PC-3 (cell line): ENCODE measurements around the gene TOP3A.

Source experiments
- EZH2 ChIP-seq: fragments of 300-600 bp; sonication (generic); IDR thresholded peaks from one replicate; pipeline ENCODE4 v1.6.1; 2017; ENCODE audit warnings: antibody characterized with exemption, mild to moderate bottlenecking, low read length; ENCODE audit not compliant: unreplicated experiment
- TF ChIP-seq, protein P1 (sequence below): fragments of 300-600 bp; sonication (generic); conservative IDR thresholded peaks from 2 replicates; pipeline ENCODE4 v1.5.1; 2017; ENCODE audit warnings: antibody characterized with exemption, low read depth, mild to moderate bottlenecking, low read length

DNA sequence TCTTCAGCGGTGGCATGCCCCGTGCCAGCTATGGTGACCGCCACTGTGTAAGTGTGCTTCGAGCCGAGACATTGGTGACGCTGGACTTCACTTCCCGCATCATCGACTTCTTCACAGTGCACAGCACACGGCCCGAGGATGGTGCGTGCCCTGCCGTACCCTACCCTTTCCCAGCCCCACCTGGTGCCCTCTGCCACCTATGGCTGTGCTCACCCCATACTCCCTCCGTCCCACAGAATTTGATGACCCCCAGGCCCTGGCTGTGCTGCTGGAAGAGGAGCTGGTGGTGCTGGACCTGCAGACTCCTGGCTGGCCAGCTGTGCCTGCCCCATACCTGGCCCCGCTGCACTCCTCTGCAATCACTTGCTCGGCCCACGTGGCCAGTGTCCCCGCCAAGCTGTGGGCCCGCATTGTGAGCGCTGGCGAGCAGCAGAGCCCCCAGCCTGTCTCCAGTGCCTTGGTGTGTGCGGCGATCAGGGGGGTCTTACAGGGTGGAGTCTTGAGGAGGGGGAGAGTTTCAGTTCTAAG lies 79.9 kb downstream of the TOP3A start:
- TF ChIP-seq, protein P1, sequence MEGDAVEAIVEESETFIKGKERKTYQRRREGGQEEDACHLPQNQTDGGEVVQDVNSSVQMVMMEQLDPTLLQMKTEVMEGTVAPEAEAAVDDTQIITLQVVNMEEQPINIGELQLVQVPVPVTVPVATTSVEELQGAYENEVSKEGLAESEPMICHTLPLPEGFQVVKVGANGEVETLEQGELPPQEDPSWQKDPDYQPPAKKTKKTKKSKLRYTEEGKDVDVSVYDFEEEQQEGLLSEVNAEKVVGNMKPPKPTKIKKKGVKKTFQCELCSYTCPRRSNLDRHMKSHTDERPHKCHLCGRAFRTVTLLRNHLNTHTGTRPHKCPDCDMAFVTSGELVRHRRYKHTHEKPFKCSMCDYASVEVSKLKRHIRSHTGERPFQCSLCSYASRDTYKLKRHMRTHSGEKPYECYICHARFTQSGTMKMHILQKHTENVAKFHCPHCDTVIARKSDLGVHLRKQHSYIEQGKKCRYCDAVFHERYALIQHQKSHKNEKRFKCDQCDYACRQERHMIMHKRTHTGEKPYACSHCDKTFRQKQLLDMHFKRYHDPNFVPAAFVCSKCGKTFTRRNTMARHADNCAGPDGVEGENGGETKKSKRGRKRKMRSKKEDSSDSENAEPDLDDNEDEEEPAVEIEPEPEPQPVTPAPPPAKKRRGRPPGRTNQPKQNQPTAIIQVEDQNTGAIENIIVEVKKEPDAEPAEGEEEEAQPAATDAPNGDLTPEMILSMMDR, result no peak
- no peak for TF ChIP-seq EZH2
